Measurements from ENCODE around the gene NRG4. TPM values are rescaled to one million over a fixed set of nuclear protein-coding genes. Genes with fewer than 3 reads are reported as not detected.

The NRG4 gene
- total and polyA plus RNA-seq, 9 of the 15 experiments (the other 6 are each of a cell fraction or from before 2014, with no cell fraction given) = 0.33 to 2.5 (median 0.76) TPM

DNA sequence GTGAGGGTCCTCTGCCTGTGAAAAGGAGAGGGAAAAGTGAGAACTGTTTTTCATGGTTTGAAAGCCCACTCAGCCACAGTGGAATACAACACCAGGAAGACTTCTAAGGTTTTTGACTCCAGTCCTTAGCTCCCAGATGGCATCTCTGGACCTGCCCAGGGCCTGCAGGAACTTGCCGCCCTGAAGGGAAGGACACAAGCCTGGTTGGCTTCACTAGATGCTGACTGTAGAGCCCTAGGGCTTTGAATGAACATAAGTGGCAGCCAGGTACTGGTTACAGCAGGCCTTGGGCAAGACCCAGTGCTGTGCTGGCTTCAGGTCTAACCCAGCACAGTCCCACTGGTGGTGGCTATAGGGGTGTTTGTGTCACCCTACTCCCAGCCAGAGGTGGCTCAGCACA, 26.3 kb upstream of the NRG4 start (continued):
- TF ChIP-seq, protein P1, sequence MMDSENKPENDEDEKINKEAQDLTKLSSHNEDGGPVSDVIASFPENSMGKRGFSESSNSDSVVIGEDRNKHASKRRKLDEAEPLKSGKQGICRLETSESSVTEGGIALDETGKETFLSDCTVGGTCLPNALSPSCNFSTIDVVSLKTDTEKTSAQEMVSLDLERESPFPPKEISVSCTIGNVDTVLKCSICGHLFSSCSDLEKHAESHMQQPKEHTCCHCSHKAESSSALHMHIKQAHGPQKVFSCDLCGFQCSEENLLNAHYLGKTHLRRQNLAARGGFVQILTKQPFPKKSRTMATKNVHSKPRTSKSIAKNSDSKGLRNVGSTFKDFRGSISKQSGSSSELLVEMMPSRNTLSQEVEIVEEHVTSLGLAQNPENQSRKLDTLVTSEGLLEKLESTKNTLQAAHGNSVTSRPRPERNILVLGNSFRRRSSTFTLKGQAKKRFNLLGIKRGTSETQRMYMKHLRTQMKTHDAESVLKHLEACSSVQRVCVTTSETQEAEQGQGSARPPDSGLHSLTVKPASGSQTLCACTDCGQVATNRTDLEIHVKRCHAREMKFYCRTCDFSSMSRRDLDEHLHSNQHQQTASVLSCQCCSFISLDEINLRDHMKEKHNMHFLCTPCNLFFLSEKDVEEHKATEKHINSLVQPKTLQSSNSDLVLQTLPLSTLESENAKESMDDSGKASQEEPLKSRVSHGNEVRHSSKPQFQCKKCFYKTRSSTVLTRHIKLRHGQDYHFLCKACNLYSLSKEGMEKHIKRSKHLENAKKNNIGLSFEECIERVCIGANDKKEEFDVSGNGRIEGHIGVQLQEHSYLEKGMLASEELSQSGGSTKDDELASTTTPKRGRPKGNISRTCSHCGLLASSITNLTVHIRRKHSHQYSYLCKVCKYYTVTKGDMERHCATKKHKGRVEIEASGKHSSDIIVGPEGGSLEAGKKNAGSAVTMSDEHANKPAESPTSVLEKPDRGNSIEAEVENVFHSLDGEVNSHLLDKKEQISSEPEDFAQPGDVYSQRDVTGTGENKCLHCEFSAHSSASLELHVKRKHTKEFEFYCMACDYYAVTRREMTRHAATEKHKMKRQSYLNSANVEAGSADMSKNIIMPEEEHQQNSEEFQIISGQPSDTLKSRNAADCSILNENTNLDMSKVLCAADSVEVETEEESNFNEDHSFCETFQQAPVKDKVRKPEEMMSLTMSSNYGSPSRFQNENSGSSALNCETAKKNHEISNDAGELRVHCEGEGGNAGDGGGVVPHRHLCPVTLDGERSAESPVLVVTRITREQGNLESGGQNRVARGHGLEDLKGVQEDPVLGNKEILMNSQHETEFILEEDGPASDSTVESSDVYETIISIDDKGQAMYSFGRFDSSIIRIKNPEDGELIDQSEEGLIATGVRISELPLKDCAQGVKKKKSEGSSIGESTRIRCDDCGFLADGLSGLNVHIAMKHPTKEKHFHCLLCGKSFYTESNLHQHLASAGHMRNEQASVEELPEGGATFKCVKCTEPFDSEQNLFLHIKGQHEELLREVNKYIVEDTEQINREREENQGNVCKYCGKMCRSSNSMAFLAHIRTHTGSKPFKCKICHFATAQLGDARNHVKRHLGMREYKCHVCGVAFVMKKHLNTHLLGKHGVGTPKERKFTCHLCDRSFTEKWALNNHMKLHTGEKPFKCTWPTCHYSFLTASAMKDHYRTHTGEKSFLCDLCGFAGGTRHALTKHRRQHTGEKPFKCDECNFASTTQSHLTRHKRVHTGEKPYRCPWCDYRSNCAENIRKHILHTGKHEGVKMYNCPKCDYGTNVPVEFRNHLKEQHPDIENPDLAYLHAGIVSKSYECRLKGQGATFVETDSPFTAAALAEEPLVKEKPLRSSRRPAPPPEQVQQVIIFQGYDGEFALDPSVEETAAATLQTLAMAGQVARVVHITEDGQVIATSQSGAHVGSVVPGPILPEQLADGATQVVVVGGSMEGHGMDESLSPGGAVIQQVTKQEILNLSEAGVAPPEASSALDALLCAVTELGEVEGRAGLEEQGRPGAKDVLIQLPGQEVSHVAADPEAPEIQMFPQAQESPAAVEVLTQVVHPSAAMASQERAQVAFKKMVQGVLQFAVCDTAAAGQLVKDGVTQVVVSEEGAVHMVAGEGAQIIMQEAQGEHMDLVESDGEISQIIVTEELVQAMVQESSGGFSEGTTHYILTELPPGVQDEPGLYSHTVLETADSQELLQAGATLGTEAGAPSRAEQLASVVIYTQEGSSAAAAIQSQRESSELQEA (IDR thresholded peaks at IDR 0.05; ENCODE audit: low read depth) = no peak
- TF ChIP-seq FOXK2 (conservative IDR thresholded peaks at IDR 0.05 in 1 of 2, IDR thresholded peaks at IDR 0.05 in 1 of 2; ENCODE audit: low read depth in 2 of 2) (no peak), NFYB (IDR thresholded peaks at IDR 0.05; ENCODE audit: extremely low read depth, insufficient read length) (no peak)
